ENCODE data around the gene GRIP2. TPM values are rescaled to one million over a fixed set of nuclear protein-coding genes. Genes with fewer than 3 reads are reported as not detected.

GRIP2 gene
- total and polyA plus RNA-seq, 9 of the 15 experiments (the other 6 are each of a cell fraction or from before 2014, with no cell fraction given), result 0.01 TPM; not detected in 7

DNA sequence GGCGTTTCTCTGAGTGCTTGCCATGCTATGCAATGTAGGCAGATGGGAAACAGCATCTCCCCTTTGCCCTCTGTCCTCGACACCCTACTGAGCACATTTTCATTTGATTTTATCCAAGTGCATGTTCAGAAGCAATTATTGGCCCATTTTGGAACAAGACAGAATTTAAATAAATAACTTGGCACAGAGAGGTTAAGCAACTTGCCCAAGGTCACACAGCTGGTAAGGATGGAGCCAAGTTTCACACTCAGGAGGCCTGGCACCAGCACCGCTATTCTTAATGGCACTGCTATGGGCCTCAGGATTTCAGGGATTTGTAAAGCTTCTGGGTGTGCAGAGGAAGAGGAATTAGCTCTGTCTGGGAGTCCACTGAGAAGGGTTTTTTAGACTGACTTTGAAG is 2.5 kb upstream of the GRIP2 start:
- ATAC-seq (no peak), FAIRE-seq (no peak), DNase-seq (ENCODE audit: extremely low read depth in 1 of 4, low spot score in 3 of 4) (no peak)
- H3K36me3 ChIP-seq (ENCODE audit: control insufficient read depth, insufficient read depth, low read length), result no peaks in the 10 kb centered on the region
- no peak overlapping the region for H3K4me2 ChIP-seq (ENCODE audit: insufficient read depth, low read length)
- no peaks in the 10 kb centered on the region for H3K79me2 ChIP-seq (ENCODE audit: control insufficient read depth, insufficient read depth, low read length)
- no peak overlapping the region for H3K27ac ChIP-seq (ENCODE audit: extremely low read depth, low read depth, low read length)
- H2AFZ ChIP-seq (ENCODE audit: low read depth, low read length), result no peak overlapping the region
- no peaks in the 10 kb centered on the region for H3K9me3 ChIP-seq (replicated peaks; ENCODE audit: control insufficient read depth, insufficient read depth, low read depth, low read length)
- no peak overlapping the region for H3K4me3 ChIP-seq
- in situ Hi-C loops (cut with MboI) (no loop called here), intact Hi-C loops (cut with micrococcal nuclease) (no loop called here)
- WGBS (ENCODE audit: insufficient coverage, low coverage, missing lambda C conversion rate), result 3% methylated on average over 3 of the region's 3 CpGs
- peaks cover 4 to 62% of the 10 kb centered on the region in 2 experiments; a peak in 3 of 5 replicates for H3K27me3 ChIP-seq (ENCODE audit: control insufficient read depth in 2 of 2, insufficient read depth in 2 of 2, low read length in 2 of 2)
- BruUV-seq (replicated peaks), result no TSS peak
- ChIA-PET CTCF (ENCODE audit: low intra/inter-chr PET ratio) (no interaction called here), POLR2A (interaction anchor here (0.7 to 0.9 kb wide), 3 partner anchors 14 to 305 kb away, joined by 3 to 5 read pairs (median 3); no protein-coding TSS in a partner anchor)
- H3K4me1 ChIP-seq (replicated peaks in 1 of 2; ENCODE audit: control insufficient read depth in 2 of 2, insufficient read depth in 2 of 2, low read length in 2 of 2), result peaks cover 0 to 17% of the 10 kb centered on the region in 2 experiments; a peak in 2 of 5 replicates
- no peaks in the 10 kb centered on the region for H4K20me1 ChIP-seq (replicated peaks; ENCODE audit: control insufficient read depth, insufficient read depth, low read length)
- H3K9me1 ChIP-seq (ENCODE audit: control insufficient read depth, insufficient read depth, low read length), result no peaks in the 10 kb centered on the region
- H3K9ac ChIP-seq (ENCODE audit: insufficient read depth in 1 of 2, low read depth in 2 of 2, low read length in 2 of 2), result no peak overlapping the region
- TF ChIP-seq ZNF212 (CRISPR knock-in tag; IDR thresholded peaks at IDR 0.05) (no peak), KLF13 (tag; IDR thresholded peaks at IDR 0.05; ENCODE audit: borderline replicate concordance, low read depth) (no peak), ZNF134 (CRISPR knock-in tag; conservative IDR thresholded peaks at IDR 0.05) (no peak), MAFK (IDR thresholded peaks at IDR 0.05; ENCODE audit: low read length) (no peak), TRIM24 (IDR thresholded peaks at IDR 0.05) (no peak), HOXB6 (CRISPR knock-in tag; IDR thresholded peaks at IDR 0.05; ENCODE audit: borderline replicate concordance) (no peak), RBM34 (IDR thresholded peaks at IDR 0.05; ENCODE audit: borderline replicate concordance, insufficient read depth, low read length) (no peak), ZFX (CRISPR knock-in tag; IDR thresholded peaks at IDR 0.05) (no peak), BCL6 (CRISPR knock-in tag; IDR thresholded peaks at IDR 0.05) (no peak), SRSF3 (IDR thresholded peaks at IDR 0.05; ENCODE audit: insufficient read depth, low read length) (no peak), ZNF143 (CRISPR knock-in tag; IDR thresholded peaks at IDR 0.05) (no peak), CBX8 (IDR thresholded peaks at IDR 0.05; ENCODE audit: borderline replicate concordance, extremely low read depth, low read depth, low read length, poor library complexity, severe bottlenecking) (no peak), ZNF778 (CRISPR knock-in tag; IDR thresholded peaks at IDR 0.05) (no peak), FOXA1 (IDR thresholded peaks at IDR 0.05; ENCODE audit: borderline replicate concordance) (no peak)
- TF ChIP-seq, protein P1, sequence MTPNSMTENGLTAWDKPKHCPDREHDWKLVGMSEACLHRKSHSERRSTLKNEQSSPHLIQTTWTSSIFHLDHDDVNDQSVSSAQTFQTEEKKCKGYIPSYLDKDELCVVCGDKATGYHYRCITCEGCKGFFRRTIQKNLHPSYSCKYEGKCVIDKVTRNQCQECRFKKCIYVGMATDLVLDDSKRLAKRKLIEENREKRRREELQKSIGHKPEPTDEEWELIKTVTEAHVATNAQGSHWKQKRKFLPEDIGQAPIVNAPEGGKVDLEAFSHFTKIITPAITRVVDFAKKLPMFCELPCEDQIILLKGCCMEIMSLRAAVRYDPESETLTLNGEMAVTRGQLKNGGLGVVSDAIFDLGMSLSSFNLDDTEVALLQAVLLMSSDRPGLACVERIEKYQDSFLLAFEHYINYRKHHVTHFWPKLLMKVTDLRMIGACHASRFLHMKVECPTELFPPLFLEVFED (CRISPR knock-in tag; conservative IDR thresholded peaks at IDR 0.05), result no peak
- TF ChIP-seq, protein P2, sequence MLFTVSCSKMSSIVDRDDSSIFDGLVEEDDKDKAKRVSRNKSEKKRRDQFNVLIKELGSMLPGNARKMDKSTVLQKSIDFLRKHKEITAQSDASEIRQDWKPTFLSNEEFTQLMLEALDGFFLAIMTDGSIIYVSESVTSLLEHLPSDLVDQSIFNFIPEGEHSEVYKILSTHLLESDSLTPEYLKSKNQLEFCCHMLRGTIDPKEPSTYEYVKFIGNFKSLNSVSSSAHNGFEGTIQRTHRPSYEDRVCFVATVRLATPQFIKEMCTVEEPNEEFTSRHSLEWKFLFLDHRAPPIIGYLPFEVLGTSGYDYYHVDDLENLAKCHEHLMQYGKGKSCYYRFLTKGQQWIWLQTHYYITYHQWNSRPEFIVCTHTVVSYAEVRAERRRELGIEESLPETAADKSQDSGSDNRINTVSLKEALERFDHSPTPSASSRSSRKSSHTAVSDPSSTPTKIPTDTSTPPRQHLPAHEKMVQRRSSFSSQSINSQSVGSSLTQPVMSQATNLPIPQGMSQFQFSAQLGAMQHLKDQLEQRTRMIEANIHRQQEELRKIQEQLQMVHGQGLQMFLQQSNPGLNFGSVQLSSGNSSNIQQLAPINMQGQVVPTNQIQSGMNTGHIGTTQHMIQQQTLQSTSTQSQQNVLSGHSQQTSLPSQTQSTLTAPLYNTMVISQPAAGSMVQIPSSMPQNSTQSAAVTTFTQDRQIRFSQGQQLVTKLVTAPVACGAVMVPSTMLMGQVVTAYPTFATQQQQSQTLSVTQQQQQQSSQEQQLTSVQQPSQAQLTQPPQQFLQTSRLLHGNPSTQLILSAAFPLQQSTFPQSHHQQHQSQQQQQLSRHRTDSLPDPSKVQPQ (CRISPR knock-in tag; IDR thresholded peaks at IDR 0.05; ENCODE audit: borderline replicate concordance), result no peak
- TF ChIP-seq, protein P3, sequence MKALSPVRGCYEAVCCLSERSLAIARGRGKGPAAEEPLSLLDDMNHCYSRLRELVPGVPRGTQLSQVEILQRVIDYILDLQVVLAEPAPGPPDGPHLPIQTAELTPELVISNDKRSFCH (CRISPR knock-in tag; IDR thresholded peaks at IDR 0.05), result no peak
- TF ChIP-seq, protein P3 (tag; IDR thresholded peaks at IDR 0.05), result no peak
- TF ChIP-seq, protein P4, sequence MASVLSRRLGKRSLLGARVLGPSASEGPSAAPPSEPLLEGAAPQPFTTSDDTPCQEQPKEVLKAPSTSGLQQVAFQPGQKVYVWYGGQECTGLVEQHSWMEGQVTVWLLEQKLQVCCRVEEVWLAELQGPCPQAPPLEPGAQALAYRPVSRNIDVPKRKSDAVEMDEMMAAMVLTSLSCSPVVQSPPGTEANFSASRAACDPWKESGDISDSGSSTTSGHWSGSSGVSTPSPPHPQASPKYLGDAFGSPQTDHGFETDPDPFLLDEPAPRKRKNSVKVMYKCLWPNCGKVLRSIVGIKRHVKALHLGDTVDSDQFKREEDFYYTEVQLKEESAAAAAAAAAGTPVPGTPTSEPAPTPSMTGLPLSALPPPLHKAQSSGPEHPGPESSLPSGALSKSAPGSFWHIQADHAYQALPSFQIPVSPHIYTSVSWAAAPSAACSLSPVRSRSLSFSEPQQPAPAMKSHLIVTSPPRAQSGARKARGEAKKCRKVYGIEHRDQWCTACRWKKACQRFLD (CRISPR knock-in tag; IDR thresholded peaks at IDR 0.05), result no peak

Data from K562 (cell line).